AG04450 (cell line): ENCODE data around the gene POMC. TPM values are rescaled to one million over a fixed set of nuclear protein-coding genes. Genes with fewer than 3 reads are reported as not detected.
A peak's percentile ranks its signal among the peaks of the same experiment; 100 is the strongest.

Experiments
- CTCF ChIA-PET: fragments of 300-600, 350-600 bp; formaldehyde crosslinking; extraction: SDS; loops from one replicate; lab custom pipeline; 2022; ENCODE audit warnings: antibody characterized with exemption, inconsistent platforms; lab: Charles Lee
- POLR2A ChIA-PET: fragments of 350-600 bp; formaldehyde crosslinking; extraction: SDS; loops from one replicate; lab custom pipeline; 2021; ENCODE audit warnings: antibody characterized with exemption, inconsistent platforms; lab: Yijun Ruan, JAX
- DNase-seq: peaks from one replicate; pipeline ENCODE4 v3.0.0-alpha.2; 2011; ENCODE audit warnings: low read depth, low spot score
- H3K27ac ChIP-seq: one replicate; pipeline ENCODE4 v1.5.1; 2012; ENCODE audit warnings: low read depth, low read length, control low read depth
- H3K27me3 ChIP-seq: one replicate; pipeline ENCODE4 v1.6.0; 2012; ENCODE audit warnings: low read length; ENCODE audit not compliant: control insufficient read depth, insufficient read depth
- H3K4me3 ChIP-seq: 2 replicates; pipeline ENCODE4 v1.5.1; 2011; ENCODE audit warnings: mild to moderate bottlenecking, low read depth, low read length, control low read depth
- H3K9me3 ChIP-seq: 2 replicates; pipeline ENCODE4 v1.5.1; 2012; ENCODE audit warnings: low read length; ENCODE audit not compliant: control insufficient read depth, insufficient read depth
- polyA plus RNA-seq: library from polyadenylated mRNA; depleted of rRNA; stranded (reverse); fragments of >200 nt; gene quantifications from 2 replicates; pipeline ENCODE4 v1.2.3, GENCODE V29; 2011
- TF ChIP-seq, protein P1 (sequence below): IDR thresholded peaks from 2 replicates; pipeline ENCODE4 v1.5.1; 2011; ENCODE audit warnings: low read depth, low read length, control low read depth, inconsistent platforms

POMC gene
- polyA plus RNA-seq, 1 experiment, result not detected

- H3K27ac ChIP-seq, result no peak overlapping the region
- TF ChIP-seq, protein P1, sequence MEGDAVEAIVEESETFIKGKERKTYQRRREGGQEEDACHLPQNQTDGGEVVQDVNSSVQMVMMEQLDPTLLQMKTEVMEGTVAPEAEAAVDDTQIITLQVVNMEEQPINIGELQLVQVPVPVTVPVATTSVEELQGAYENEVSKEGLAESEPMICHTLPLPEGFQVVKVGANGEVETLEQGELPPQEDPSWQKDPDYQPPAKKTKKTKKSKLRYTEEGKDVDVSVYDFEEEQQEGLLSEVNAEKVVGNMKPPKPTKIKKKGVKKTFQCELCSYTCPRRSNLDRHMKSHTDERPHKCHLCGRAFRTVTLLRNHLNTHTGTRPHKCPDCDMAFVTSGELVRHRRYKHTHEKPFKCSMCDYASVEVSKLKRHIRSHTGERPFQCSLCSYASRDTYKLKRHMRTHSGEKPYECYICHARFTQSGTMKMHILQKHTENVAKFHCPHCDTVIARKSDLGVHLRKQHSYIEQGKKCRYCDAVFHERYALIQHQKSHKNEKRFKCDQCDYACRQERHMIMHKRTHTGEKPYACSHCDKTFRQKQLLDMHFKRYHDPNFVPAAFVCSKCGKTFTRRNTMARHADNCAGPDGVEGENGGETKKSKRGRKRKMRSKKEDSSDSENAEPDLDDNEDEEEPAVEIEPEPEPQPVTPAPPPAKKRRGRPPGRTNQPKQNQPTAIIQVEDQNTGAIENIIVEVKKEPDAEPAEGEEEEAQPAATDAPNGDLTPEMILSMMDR, result no peak
- no peaks in the 10 kb centered on the region; the same call in 1 of the 2 replicates for H3K9me3 ChIP-seq
- ChIA-PET POLR2A (no interaction called here), CTCF (interaction anchor here (7.7 kb wide), 1 partner anchor 155 kb away, joined by 229 read pairs; no protein-coding TSS in a partner anchor)
- H3K4me3 ChIP-seq, result no peak overlapping the region
- DNase-seq, result no peak
- peaks cover 20% of the 10 kb centered on the region for H3K27me3 ChIP-seq
These were observed 36.1 kb downstream of the POMC start for GRCh38 chr2:25132299-25132635.

GRCh38 chr2:25131567-25132298 lies 36.6 kb downstream of the POMC start:
- Histone ChIP-seq H3K9me3 (no peaks in the 10 kb centered on the region; the same call in 1 of the 2 replicates), H3K27me3 (peaks cover 20% of the 10 kb centered on the region), H3K4me3 (no peak overlapping the region), H3K27ac (peak overlapping the region; percentile 21)
- CTCF ChIA-PET, result interaction anchor here (1.0 to 7.7 kb wide), 2 partner anchors 18 to 154 kb away, joined by 3 to 229 read pairs; no protein-coding TSS in a partner anchor
- POLR2A ChIA-PET, result no interaction called here
- TF ChIP-seq, protein P1, result no peak
- DNase-seq, result no peak

GRCh38 chr2:25131253-25131566 lies 37.2 kb downstream of the POMC start:
- ChIA-PET POLR2A (no interaction called here), CTCF (interaction anchor here (1.0 to 7.7 kb wide), 4 partner anchors 18 to 722 kb away, joined by 3 to 229 read pairs (median 8); no protein-coding TSS in a partner anchor)
- H3K4me3 ChIP-seq, result no peak overlapping the region
- TF ChIP-seq, protein P1, result no peak
- peak overlapping the region; percentile 21 for H3K27ac ChIP-seq
- no peak for DNase-seq
- peaks cover 20% of the 10 kb centered on the region for H3K27me3 ChIP-seq
- no peaks in the 10 kb centered on the region; the same call in 1 of the 2 replicates for H3K9me3 ChIP-seq

DNA sequence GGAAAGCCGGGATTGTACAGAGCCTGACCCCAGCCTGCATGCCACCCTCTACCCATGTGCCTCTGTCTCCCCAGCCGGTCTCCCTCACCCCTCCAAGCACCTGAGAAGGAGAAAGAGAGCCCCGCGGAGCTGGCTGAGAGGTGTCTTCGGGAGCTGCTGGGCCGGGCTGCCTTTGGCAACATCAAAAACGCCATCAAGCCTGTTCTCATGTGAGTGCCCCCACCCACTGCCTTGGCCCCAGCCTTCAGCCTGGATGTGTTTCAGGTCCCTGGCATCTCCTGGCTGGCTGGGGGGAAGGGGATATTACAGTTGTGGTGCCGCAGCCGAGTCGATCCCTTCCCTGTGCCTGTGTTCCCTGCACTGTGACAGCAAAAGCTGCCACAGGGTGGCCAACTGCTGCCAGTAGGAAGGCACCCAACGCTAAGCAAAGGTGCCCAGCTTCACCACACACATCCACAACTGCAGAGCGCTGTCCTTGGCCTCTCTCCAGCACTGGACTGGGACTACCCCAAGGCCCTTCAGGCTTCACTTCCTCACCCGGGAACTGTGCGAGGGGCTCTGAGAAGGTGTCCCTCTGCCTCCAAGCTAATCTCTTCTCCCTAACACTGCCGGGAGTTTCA lies 38.4 kb downstream of the POMC start:
- no peak for DNase-seq
- CTCF ChIA-PET, result interaction anchor here (0.6 to 7.7 kb wide), 16 partner anchors 14 to 720 kb away, joined by 3 to 229 read pairs (median 4); no protein-coding TSS in a partner anchor
- Histone ChIP-seq H3K9me3 (no peaks in the 10 kb centered on the region; the same call in 1 of the 2 replicates), H3K27ac (no peak overlapping the region), H3K4me3 (no peak overlapping the region), H3K27me3 (peaks cover 20% of the 10 kb centered on the region)
- TF ChIP-seq, protein P1, result no peak
- POLR2A ChIA-PET, result interaction anchor here (1.2 kb wide), 1 partner anchor 154 kb away, joined by 9 read pairs; no protein-coding TSS in a partner anchor
